GM18861 (cell line): Measurements from ENCODE around the gene NR2F2.

Experiments used
- ATAC-seq: cut with Tn5 transposase; IDR thresholded peaks from one replicate; pipeline ENCODE4 v1.9.1; 2021; ENCODE audit not compliant: unreplicated experiment

NR2F2 gene

DNA sequence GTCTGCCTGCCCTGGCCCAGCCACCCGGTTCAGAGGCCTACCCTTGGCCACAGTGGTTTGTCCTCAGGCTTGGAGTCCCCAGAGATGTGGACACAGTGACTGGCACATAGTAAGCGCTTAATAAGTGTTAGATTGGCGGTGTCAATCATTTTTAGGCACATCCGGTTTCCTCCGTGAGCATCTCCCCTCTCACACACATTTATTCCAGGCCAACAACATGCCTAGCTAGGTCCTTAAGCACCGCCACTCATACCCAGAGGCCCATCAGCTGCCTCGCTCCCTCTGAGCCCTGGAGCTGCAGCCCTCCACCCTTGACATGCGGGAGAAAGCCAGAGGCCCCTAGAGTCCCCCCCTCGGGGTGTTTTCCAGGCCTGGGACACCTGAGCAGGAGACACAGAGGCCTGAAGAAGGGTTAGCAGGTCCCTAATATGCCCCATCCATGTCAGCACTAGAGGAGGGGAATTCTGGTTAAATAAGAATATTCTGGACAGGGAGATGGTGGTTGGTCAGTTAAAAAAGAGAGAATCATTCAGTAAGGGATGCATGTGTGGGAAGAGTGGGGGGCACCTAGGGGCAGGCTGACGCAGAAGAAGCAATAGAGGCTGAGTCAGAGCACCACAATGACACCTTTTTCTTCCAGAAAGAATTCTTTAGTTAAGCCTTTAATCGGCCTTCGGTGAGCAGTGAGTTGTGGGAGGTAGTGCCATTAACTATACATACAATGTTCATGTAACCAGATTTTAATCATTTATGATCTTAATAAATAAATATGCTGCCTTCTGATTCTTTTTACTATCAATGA is 22.3 kb downstream of the NR2F2 start:
- no peak for ATAC-seq

DNA sequence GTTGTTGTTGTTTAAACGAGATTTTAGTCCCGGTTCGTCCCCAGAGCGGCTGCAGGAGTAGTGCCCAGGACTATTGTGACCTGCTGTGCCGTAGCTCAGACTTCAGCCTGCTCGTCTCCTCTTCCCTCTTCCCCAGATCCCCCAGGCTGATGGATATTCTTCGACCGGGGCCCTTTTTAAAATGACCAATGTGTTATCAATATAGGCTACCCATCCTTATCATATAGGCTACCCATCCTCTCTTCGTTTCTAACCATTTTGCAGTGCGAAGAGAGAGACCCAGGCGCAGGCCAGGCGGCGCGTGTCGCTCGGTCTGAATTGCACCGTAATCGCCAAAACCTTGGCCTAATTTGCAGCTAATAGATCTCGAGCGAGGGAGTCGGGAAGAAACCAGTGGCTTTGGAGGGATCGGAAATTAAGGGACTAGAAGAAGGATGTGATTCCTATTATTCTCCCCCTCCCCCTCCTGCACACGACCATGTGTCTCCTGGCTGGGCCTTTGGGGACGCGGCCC is 23.0 kb downstream of the NR2F2 start:
- no peak for ATAC-seq

DNA sequence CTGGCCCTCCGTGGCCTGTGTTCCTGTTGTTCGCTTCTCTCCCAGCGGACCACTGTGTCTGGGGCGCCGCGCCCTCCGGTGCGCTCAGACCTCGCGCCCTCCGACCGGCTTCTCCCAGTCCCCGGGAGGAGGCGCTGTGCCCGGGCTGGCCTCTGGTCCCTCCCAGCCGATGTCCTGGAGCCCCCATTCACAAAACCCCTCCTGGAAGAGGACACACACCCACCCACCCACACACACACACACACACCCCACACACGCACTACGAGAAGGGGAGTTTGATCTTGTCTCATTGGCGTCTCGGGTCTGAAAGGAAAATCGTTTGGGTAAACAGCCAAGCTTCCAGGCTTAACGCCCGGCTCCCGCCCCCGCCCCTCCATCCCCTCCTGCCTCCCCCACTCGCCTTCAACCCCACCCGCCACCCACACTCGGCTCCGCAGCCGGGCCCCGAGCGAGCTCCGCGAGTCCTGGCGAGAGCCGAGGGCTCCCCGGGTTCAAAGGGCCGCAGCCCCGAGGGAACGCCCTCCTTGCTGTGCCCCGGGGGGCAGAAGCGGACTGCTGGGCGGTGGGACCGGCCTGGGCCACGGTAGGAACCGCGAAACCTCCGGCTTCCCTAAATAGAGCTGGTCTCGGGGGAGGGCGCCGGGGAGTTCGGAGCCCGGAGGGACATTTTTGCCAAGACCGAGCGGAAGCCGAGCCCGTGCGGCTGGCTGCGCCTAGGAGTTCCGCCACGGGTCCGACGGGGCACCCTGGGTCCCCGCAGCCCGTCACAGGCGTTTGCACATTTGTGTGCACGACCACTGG is 23.6 kb downstream of the NR2F2 start:
- ATAC-seq, result no peak

DNA sequence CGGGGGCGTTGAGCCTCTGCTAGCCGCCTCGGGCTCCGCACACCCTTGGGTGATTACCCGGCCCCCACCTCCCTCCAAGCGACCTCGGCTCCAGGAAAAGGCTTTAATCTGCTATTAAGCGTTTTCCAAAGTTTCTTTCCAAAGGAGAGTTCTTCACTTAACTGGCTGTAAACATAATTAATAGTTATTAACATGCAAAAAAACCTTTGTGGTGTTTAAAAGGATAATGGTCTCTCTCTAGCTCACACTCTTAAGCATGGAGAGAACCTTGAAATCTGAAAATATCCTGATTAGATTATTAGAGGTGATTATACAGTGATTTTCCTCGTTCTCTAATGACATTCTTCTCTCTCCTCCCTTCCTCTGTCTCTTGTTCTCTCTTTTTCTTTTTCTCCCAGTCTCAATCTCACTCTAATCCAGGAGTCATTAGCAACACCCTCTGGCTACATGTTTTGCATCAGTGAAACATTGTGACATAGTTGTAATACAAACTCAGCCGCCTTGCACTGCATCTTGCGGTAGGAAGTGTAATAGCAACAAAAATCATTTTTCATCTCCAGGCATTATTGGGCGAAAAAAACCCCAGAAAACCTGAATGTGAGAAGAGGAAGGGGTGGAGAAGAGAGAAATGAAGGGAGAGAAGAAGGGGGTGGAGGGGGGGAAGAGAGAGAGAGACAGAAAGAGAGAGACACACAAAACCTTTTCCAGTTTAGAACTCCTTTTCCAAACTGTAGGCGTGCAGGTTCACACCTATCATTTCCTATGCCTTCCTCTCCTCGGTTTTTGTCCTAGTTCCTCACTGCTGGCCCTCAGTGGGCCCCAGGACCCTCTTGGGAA is 24.4 kb downstream of the NR2F2 start:
- no peak for ATAC-seq

DNA sequence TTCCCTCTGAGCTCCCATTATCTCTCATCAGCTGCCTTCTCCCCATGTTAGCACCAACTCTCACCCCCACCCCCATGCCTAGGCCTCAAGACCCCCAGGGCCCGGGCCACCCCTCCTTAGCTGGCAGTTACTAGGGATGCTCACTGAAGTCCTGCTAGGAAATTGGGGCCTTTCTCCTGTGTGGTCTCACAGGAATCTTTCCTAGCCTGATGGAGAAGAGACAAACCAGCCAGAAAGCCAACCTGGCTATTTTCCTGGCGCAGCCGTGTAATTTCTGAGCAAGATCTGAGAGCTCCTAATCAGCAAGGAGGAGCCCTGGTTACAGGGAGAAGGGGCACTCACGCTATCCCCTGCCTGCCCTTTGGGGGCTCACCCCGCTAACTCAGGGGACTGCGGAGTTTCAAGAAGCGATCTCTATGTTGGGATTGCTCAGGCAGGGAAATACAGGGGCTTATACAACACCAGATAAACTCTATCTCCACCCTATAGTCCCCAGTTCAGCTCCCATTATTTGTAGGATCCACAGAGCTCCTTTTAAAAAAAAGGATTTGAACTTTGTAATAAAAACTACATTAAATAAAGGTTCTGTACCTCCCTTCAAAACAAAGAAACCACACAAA is 25.2 kb downstream of the NR2F2 start:
- ATAC-seq, result no peak

DNA sequence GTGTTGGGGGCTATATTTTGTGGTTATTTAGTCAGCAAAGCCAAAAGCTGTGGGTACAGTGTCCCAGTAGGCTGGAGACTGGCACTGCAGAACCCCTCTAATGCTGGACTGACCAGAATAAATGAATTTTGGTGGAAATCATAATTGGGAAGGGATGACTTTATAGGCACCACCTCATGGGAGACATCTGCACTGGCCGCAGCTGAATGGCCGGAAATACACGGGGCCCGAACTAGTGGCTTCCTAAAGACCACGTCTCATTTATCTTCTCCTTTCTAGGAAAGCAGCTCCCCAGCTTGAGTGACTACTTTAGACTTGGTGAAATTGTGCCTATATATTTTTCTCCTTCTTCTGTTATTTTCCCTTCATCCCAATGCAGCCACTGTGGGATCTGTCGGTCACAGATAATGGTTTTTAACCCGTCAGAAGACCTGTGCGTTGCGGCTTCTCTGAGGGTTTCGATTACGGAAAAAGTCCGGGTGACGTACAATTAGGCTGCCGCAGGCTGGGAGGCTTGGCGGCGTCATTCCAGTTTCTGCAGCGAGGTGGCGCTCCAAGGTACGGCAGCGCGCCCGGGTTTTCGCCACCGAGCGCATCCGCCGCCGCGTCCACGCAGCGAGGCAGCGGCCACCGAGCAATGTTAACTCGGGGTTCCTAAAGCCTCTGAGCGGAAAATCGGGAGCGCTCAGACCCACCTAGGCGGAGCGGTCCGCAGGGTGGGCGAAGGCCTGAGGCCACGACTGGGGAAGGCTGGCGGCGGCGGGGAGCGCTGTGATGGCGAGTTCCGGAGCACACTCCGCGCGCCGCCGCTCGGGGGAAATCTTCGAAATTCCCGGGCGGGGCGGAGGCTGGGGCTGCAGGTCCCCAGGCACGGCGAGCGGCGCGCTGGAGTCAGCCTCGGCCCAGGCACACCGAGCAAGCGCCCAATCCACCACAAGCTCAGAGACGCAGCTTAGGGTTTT is 26.3 kb downstream of the NR2F2 start:
- peak; percentile 83 for ATAC-seq

DNA sequence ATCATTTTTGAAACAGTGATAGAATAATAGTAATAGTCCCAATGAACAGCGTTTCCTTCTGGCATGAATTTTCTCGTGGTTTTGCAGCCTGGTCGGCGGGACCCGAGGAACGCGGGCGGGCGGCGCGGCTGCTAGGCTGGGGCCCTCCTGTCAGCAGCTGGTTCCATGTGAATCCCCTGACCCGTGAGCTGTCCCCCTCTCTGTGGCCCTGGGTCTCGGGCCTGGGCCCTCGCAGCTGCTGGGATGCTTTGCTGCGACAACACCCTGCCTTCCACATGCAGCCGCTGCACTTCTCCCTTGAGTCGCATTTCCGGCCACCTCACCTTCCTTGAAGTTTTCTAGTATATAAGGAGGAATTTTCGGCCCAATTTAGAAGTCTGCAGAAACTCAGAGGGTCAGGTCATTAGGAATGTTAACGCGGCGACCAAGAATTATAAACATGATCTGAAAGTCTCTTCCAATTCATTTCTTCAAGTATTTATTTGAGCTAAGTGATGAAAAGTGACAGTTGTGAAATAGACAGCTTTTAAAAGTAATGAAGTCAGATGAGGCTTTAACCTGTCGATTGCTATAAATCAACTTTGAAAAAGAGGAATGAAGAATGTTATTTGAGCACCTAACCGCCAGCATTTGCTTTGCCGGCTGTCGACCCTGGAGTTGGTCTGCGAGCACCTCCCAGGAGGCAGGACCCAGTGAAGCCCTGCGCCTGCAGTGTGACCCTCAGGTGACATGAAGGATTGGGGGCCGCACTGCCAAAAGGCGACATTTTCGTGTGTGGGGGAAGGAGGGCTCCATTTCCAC is 27.7 kb downstream of the NR2F2 start:
- ATAC-seq, result no peak

DNA sequence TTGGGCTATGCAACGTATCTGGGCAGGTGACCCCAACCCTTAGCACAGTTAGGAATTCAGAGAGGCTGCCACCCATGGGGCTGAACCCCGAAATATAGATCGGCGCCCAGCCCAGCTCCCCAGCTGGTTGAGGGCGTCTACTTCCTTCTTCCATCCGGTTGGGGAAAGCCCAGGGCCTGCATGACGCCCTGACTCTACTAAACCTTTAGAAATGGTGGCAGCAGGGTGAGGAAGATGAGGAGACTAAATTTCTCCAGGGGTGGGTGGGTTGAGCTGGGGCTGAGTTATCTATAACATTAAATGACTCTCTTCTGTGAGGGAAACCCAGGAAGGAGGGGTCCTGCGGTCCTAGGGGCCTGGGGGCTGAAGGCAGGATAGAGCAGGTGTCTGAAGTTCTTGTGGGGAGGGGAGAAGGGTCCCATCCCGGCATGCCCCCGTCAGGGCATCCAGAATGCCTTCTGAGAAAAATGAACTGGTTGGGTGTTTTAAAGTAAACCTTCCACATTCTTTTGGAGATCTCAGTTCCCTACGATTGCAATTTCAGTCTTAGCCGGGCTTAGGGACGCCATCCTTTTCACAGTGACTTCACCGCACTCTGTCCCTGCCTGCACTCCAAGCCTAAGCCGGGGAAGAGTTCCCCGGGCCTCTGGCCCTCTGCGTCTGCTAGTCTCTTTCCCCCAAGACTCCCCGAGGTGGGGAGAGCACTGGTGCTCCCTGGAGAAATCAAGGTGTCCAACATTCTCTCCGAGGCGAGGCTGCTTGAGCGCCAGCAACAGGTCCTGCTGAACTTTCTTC is 28.5 kb downstream of the NR2F2 start:
- ATAC-seq, result no peak

DNA sequence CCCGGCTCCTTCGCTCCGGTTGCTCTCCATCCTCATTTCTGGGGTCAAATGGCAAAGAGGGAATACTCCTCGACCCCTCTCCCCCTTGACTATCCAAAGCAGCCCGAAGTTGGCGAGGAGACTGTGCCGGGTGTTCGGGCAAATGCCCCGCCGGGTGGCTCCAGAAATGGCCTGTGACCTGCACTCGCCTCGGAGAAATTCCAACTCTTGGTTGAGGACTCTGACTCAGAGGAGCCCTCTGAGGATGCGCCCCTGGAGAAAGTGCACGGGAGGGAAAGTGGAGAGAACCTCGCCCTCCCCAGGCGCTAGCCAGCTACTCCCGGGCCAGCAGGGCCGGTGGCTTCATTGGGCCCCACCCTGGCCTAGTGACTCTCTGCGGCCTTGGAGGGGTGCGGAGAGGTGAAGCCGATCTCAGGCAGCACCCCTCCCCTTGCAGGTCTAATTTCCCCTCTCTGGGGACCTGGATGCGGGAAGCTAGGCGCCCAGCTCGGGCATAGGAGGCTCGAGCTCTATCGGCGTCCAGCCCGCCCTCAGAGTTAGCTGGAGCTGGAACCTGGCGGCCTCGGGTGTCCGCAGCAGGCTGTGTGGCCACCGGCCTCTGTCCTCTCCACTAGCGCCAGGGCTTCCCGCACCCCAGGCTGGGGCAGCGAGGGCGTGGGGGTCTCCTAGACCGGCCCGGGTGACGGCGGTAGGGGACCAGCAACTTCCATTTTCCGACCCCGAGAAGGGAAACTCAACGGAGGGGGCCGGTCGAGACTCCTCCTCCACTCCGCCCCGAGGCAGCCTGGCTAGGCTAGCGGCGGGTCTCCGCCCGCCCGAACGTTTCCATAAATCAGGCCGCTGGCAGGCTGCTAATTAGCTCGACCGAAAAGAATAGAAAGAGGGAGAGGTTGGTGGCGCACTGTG is 29.4 kb downstream of the NR2F2 start:
- no peak for ATAC-seq

DNA sequence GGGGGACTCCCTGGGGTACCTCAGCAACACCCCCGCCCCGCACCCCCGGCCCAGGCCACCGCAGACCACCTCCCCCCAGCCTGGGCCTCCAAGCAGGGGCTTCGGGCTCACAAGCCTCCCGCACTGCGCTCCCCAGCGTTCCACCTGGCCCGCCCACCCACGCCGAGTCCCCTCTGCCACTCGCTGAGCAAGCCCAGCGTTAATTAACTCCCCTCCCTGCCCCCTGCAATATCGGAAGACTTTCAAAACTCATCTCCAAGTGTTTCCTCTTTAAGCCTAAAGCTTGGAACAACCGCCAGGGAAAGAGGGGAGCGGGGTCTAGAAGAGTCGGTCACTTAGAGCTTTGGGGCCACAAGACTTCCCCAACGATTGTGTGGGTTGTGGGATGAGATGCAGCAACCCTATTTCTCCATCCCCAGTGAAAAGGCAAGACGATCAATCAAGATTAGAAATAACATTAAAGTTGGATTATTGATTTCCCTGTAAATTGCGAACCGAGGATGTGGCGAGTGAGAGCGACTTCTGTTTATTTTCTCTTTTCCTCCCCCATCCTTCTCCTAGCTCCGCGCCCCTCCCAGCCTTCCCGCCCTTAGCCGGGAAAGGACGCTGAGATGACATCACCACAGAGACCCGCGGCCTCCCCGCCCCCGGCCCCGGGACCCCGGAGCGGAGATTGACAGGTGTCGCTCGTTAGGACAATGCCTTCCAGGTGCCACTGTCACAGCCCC is 30.2 kb downstream of the NR2F2 start:
- no peak for ATAC-seq

DNA sequence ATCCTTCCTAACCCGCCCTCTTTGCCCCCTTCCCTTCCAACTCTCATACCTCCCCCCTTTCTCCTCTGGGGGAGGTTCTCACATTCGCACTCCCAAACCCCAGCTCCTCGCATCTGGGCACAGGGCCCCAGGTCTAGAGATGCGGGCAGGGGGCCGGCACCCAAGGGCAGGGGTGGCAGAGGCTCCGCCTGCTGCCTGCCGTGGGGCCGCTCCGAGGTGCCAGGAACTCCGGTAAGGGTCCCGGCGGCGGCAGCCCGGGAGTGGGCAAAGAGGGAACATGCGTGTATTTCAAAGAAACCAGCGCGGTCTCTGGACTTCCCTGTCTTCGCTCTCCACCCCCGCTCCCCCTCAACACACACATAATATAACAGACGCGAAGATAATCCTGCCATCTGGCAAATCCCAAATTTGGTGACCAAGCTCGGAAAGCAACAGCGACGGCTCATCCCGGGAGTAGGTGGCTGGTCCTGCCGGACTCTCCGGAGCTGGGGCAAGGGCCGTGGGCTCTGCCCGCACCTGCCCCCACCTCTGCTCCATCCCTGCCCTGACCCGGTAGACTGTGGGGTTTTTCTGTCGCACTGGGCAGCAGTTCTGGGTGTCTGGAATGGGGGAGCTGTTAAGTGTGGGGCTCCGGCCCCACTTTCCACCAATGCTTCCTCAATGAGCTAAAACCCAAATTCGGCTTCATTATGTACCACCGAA is 31.0 kb downstream of the NR2F2 start:
- ATAC-seq, result no peak

DNA sequence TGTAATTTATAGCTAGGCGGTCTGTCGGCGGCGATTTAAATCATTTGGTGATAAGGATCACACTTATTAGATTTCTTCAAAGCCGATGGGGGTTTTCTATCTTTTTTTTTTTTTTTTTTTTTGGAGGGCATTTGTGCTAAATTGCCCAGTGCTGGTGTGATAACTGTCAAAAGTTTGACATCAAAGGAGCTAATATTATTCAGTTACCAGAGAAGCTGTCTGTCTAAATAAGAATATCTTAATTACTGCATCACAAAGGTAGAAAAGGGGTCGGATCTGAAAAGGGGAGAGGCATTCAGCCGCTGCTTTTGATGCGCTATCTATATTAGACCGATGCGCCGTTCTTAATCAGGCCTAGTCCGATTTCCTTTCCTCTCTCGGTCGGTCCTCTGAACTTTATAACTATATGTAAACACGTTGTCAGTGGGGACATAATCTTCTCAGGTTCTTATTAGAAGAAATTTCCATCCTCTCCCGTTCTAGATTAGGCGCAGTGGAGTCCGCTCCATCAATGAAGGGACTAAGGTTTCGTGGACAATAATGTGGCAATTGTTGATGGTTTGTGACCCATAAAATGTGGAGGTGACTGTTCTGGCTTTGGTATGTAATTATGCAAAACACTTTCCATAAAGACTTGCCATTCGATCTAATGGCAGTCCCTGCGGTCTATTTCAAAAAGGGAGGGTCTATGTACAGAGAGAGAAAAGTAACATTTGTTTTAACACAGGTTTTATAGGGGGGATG is 31.7 kb downstream of the NR2F2 start:
- ATAC-seq, result no peak

DNA sequence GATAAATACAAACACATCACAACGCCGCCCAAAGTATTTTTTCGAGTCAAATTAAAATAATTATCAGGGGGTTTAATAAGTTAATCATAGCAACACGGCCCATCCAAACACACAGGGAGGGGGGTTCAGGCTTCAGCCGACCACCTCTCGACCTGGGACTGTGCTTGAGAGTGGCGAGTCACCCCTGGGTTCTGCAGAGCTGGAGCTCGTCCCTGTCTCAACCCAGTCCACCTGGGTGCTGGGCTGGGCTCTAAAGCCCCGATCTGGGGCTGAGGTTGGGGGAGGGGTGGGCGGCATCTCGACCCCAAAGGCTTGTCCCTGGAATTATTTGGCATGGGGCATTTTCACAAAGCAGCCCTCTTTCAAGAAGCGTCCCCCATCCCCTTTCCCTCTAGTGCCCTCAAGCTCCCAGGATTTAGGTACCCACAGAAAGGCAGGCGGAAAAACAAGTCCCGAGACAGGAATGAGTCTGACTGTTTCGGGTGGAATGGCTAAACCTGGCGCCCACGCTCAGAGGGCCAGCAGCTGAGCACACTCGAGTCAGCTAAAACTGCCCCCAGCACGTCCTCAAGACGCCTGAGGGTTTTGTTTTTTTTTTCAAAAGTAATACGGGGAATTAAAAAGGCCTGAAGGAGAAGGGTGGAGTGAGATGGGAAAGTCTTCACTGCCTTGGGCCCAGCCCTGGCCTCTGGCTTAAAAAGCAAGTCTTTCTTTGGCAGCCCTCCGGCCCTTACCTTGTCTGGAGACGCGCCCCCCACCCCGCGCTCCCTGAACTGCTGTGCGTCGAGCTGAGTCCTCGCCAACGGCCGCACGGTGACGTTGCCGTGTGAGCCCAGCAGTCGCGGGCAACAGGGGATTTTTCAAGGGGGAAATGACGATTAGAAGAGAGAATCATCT is 32.5 kb downstream of the NR2F2 start:
- no peak for ATAC-seq

DNA sequence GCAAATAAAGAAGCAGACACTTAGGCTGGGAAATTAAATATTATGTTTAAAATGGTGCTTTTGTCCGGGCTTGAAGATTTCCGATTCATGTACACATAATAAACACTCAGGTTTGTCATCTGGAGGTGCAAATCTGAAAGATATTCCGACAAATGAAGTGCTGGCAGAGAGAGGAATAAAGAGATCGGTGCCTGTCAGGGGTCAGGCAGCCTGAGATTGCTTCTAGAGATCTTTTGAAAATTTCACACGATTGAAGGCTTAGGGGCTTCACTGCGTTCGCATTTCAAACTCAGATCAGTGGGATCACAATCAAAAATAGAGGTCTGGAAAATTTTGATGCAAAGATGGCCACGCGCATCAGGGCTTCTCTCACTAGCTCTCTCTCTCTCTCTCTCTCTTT is 33.2 kb downstream of the NR2F2 start:
- no peak for ATAC-seq
